ENCODE results near the gene AMHR2.

DNA sequence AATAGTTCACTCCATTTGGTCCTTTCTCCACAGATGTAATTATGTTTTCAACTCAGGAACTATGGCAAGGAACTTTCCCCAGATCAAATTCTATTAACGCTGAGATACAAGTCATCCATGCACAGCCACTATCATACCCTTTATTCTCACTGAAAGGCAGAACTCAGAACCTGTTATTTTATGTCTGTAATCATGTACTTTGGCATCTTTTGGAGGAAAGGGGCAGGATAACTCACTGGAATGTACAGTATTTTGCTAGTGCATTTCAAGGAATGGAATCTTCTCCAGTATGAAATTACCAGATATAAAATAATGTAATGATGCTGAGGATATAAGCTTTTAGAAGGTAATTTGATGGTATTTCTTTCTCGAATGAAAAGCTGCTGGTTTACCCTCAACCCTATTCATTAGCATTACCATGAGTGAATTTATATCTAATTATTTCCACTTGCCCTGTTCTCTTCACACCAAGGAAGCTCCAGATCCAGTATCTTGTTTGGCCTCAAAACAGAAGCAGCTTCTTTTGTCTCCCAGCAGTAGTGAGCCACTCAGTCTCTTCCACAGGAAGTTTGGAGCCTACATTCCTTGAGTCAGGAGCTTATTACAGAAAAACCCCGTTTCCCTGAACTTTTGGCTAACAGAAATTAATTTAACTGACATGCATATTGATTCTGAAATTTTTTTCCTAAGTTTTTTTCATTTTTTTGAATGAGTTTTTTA lies 10.0 kb upstream of the AMHR2 start:
- TF ChIP-seq, protein P1, sequence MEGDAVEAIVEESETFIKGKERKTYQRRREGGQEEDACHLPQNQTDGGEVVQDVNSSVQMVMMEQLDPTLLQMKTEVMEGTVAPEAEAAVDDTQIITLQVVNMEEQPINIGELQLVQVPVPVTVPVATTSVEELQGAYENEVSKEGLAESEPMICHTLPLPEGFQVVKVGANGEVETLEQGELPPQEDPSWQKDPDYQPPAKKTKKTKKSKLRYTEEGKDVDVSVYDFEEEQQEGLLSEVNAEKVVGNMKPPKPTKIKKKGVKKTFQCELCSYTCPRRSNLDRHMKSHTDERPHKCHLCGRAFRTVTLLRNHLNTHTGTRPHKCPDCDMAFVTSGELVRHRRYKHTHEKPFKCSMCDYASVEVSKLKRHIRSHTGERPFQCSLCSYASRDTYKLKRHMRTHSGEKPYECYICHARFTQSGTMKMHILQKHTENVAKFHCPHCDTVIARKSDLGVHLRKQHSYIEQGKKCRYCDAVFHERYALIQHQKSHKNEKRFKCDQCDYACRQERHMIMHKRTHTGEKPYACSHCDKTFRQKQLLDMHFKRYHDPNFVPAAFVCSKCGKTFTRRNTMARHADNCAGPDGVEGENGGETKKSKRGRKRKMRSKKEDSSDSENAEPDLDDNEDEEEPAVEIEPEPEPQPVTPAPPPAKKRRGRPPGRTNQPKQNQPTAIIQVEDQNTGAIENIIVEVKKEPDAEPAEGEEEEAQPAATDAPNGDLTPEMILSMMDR (IDR thresholded peaks at IDR 0.05; ENCODE audit: insufficient read depth, low read depth, low read length): no peak
- no peak for TF ChIP-seq EZH2 (IDR thresholded peaks at IDR 0.05; ENCODE audit: insufficient read depth, low read length)
